Measurements from ENCODE around the gene ZMPSTE24. TPM values are rescaled to one million over a fixed set of nuclear protein-coding genes. Genes with fewer than 3 reads are reported as not detected.
A peak's percentile ranks its signal among the peaks of the same experiment; 100 is the strongest.
"Not testable (repeated sequence)": the region's sequence is repeated elsewhere in the genome, so short reads cannot be mapped to it uniquely, and the experiment has no call there.

The ZMPSTE24 gene
- 29.8 and 41.2 TPM in 2 replicates for total RNA-seq (2014; rRNA removed; shearing (Covaris generic))

- peak; percentile 96 for DNase-seq (ENCODE audit: low spot score)
Measured at GRCh38 chr1:40257688-40258444, at the start of gene ZMPSTE24. Gene ZMPSTE24 (plus strand): TSS chr1:40258236. CDS start chr1:40258272, 36 bp downstream.

GRCh38 chr1:40210511-40211204, 47.4 kb upstream of the ZMPSTE24 start:
- no peak for DNase-seq (ENCODE audit: low spot score)

GRCh38 chr1:40218333-40218732, 39.7 kb upstream of the ZMPSTE24 start:
- DNase-seq (ENCODE audit: low spot score): no peak

DNA sequence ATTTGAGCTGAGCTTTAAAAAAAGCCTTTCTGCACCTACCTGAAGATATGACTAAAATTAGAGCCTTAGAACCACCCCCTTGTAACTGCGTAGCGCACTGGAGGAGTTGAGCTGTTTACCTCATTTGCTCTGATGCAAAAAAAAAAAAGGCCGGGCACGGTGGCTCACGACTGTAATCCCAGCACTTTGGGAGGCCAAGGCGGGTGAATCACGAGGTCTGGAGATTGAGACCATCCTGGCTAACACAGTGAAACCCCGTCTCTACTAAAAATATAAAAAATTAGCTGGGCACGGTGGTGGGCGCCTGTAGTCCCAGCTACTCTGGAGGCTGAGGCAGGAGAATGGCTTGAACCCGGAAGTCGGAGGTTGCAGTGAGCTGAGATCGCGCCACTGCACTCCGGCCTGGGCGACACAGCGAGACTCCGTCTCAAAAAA, 36.5 kb upstream of the ZMPSTE24 start:
- not testable (repeated sequence) for DNase-seq (ENCODE audit: low spot score)

- DNase-seq (ENCODE audit: low spot score): no peak
Measured at GRCh38 chr1:40221977-40222772, 35.9 kb upstream of the ZMPSTE24 start.

- DNase-seq (ENCODE audit: low spot score): no peak
Measured at GRCh38 chr1:40224040-40224439, 34.0 kb upstream of the ZMPSTE24 start.

- no peak for DNase-seq (ENCODE audit: low spot score)
Measured at GRCh38 chr1:40226192-40226591, 31.8 kb upstream of the ZMPSTE24 start.

GRCh38 chr1:40232444-40232843, 25.6 kb upstream of the ZMPSTE24 start:
- no peak for DNase-seq (ENCODE audit: low spot score)

GRCh38 chr1:40239626-40240025, 18.4 kb upstream of the ZMPSTE24 start:
- DNase-seq (ENCODE audit: low spot score): no peak

DNA sequence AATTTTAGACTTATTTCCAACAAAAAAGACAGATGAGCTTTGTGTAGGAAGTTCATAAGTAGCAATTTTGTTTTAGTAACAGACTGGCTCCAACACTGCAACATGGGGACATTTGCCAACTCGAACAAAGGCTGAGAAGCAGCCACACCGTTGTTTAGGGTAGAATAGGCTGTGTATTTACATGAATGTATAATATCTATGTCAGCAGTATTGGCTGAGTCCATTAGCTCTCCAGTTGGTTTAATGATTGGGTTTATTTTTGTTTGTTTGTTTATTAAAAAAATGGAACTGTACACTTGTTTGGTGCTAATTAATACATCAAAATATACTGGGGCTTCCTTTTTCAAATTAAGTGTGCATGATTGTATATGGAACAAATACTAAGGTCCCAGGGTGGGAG, 17.6 kb upstream of the ZMPSTE24 start:
- DNase-seq (ENCODE audit: low spot score): no peak

DNA sequence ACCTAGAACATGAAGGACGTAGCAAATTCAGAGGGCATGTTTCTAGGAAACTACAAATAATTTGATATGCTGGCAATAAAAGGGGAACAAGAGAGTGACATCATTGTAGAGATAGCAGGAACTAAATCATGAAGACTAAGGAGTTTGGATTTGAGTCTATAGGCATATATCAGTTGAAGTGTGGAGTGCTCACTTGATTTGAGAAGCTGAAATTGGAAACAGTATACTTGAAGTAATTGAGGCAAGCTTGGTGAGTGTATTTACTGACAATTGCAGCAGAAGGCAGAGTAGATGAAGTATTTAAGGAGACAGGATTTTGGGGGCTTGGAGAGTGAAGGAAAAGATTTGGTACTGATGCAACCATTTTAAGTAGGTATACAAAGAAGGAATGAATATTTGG, 16.7 kb upstream of the ZMPSTE24 start:
- no peak for DNase-seq (ENCODE audit: low spot score)

DNA sequence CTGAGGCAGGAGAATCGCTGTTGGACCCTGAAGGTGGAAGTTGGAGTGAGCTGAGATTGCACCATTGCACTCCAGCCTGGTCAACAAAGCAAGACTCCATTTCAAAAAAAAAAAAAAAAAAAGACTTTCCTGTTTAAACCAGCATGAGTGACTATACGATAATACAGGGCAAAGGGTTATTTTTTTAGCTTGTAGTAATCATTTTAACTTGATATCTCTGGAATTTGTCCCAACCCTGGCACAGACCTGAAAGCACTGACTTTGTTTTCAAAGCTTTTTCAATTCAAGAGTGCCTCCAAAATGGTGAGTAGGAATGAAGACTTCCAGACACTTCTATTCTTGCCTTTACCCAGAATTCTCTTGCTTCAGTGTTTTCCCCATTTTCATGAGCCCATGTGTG, 14.7 kb upstream of the ZMPSTE24 start:
- no peak for DNase-seq (ENCODE audit: low spot score)

DNA sequence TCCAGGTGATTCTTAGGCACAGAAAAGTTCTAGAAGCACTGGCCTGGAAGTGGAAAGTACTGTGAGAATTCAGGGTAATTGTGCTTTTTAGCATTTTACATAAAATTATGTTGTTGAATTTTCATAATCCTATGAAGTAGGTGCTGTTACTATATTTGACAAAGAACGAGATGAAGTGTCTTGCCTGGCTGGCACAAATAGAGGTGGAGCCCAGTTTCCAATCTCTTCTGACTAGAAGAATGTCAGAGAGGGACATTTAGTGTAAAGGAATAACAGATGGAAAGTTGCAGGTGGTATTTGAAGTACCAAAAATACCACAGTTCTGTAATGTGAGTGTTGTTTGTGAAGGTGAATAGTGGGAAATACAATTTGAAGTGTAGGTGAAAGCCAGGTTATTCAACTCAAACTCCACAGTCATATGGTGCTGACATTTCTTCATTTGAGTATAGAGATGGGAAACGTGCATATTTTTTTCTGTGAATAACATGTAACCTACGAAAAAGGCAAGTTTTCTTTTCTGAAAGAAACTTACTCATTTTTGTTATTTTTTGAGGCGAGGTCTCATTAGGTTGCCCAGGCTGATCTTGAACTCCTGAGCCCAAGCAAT, 13.8 kb upstream of the ZMPSTE24 start:
- no peak for DNase-seq (ENCODE audit: low spot score)

DNA sequence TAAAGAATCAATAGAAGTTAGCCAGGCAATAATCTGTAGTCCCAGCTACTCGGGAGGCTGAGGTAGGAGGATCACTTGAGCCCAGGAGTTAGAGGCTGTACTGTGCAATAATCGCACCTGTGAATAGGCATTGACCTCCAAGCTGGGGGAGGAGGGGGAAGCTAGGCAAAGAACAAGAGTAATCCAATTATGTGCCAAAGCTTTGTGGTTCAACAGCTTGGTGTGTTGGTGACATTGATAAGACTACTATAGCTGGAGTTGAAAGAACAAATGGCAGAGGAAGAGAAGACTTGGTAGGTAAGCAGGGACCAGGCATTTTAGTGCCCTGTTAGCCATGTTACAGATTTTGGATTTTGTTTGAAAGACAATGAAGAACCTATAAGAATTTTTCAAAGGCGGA, 12.3 kb upstream of the ZMPSTE24 start:
- DNase-seq (ENCODE audit: low spot score): no peak

DNA sequence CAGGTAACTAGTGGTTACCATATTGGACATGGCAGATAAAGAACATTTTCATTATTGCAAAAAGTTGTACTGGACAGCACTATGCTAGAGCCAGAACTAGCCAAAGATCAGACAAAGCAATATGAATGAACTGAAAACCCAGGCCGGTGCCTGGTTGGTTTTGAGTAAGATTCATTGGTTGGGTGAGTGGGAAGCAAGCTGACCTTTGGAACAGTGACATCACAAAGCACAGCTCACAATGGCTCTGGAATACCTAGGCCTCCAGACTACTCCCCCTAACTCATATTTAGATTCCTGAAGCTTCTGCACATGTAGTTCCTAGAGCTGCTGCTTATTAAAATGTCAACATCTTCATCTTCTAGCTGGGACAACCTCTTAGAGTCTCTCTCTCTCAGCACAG, 10.4 kb upstream of the ZMPSTE24 start, which contains the start of gene TMCO2:
Gene TMCO2 (plus strand): TSS at position 283 of the 400 bp plus-strand sequence. CDS start 57 bp downstream, at position 340.
- DNase-seq (ENCODE audit: low spot score): peak; percentile 17

GRCh38 chr1:40248412-40248811, 9.6 kb upstream of the ZMPSTE24 start:
- no peak for DNase-seq (ENCODE audit: low spot score)

DNA sequence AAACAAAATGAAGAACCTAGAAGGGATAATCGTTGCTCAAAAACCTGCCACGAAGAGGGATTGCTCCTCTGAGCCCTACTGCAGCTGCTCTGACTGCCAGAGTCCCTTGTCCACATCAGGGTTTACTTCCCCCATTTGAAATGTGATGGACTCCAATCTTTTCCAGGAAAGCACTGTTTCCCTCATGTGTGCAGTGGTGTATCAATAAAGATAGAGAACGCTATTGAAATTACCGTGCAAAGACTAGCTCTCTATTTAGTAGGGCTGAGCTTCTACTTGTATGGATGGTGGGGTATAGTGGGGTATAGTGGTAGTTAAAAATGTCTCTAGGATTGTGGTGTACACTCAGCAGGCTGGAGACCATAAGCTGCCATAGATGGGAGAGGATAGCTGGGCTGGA, 6.6 kb upstream of the ZMPSTE24 start:
- DNase-seq (ENCODE audit: low spot score): no peak

GRCh38 chr1:40252601-40253000, 5.4 kb upstream of the ZMPSTE24 start:
- no peak for DNase-seq (ENCODE audit: low spot score)

DNA sequence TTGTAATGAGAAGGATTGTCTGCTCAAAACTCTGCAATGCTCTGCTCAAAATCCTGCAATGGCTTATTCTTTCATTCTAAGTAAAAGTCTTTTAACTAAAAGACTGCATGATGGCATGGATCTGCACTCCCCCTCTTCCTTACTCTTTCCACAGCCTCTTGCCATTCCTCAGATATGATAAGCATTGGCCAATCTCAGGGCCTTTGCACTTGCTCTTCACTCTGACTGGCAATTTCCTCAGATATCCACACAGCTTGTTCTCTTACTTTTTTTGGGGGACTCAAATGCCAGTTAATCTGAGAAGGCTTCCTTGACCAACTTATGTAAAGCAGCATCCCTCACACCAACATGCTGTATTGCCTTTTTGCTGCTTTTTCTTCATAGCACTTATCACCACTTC, 2.8 kb upstream of the ZMPSTE24 start:
- no peak for DNase-seq (ENCODE audit: low spot score)

- peak; percentile 7 for DNase-seq (ENCODE audit: low spot score)
Measured at GRCh38 chr1:40256401-40257084, 1.5 kb upstream of the ZMPSTE24 start.

GRCh38 chr1:40257313-40257687, 736 bp upstream of the ZMPSTE24 start:
- no peak for DNase-seq (ENCODE audit: low spot score)
